ENCODE measurements around the gene TAF11L9.
"Not testable (repeated sequence)": the region's sequence is repeated elsewhere in the genome, so short reads cannot be mapped to it uniquely, and the experiment has no call there.

TAF11L9 gene

DNA sequence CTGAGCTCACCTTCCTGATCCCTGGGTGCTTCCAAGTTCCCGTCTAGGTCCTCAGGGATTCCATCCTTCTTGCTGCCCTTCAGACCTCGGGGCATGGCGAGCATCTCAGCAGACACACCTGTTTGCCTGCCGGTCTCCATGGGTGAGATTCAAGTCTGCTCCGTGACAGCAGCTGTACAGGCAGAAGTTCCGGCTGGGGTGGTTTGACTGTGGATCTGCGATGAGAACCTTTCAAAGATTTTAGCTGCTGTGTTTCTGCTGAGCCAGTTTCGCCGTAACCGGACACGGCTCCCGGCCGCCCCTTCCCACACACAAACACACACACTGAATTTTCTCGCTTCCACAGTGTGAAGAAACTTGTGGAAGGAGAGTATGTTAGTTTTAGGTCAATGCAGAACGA, at the start of gene TAF11L9:
Gene TAF11L9, minus strand, starts transcription at position 140 of the 400 bp plus-strand sequence.
- not testable (repeated sequence) for DNase-seq (ENCODE audit: low read depth in 1 of 2, low spot score in 1 of 2)

DNA sequence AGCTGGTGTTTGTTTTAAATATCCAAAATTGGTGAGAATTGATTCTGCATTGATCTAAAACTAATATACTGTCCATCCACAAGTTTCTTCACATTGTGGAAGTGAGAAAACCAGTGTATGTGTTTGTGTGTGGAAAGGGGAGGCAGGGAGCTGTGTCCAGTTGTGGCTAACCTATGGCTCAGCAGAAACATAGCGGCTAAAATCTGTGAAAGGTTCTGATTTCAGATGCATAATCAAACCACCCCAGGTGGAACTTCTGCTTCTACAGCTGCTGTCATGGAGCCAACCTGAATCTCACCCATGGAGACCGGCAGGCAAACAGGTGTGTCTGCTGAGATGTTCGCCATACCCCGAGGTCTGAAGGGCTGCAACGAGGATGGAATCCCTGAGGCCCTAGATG, 40.0 kb upstream of the TAF11L9 start, which contains the start of gene TAF11L14:
Gene TAF11L14, plus strand, starts transcription at position 301 of the 400 bp plus-strand sequence.
- DNase-seq (ENCODE audit: low read depth in 1 of 2, low spot score in 1 of 2): no peak

DNA sequence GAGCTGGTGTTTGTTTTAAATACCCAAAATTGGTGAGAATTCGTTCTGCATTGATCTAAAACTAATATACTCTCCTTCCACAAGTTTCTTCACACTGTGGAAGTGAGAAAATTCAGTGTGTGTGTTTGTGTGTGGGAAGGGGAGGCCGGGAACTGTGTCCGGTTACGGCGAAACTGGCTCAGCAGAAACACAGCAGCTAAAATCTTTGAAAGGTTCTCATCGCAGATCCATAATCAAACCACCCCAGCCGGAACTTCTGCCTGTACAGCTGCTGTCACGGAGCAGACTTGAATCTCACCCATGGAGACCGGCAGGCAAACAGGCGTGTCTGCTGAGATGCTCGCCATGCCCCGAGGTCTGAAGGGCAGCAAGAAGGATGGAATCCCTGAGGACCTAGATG, 37.6 kb upstream of the TAF11L9 start, which contains the start of gene TAF11L13:
Gene TAF11L13, plus strand, starts transcription at position 301 of the 400 bp plus-strand sequence.
- not testable (repeated sequence) for DNase-seq (ENCODE audit: low read depth in 1 of 2, low spot score in 1 of 2)

DNA sequence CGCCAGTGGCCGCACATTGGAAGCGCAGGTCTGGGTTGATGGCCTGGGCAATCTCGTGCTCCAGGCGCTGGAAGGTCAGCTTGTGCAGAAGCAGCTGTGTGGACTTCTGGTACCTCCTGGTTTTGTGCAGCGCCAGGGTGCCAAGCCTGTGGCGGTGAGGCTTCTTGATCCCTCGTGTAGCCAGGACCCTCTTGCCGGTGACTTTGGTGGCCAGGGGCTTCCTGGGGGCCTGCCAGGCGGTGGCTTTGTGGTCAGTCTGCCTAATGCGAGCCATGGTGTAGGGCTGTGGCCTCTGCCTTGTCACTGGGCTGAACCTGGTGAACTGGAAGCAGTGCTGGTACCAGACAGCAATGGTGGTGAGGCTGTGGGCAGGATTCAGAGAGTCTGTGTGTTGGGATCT, 31.5 kb upstream of the TAF11L9 start:
- DNase-seq (ENCODE audit: low read depth in 1 of 2, low spot score in 1 of 2): no peak

DNA sequence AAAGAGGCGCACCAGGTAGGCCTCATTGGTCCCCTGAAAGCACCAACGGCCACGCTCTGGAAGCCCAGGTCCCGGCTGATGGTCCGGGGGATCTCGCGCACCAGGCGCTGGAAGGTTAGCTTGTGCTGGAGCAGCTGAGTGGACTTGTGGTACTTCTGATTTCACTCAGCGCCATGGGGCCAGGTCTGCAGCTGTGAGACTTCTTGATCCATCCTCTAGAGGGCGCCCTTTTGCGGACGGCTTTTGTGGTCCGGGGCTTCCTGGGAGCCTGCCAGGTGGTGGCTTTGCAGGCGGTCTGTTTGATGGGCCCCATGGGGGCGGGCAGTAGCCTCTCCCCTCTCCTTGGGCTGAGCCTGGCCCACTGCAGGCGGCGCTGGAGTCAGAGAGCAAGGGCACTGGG, 26.4 kb upstream of the TAF11L9 start:
- no peak for DNase-seq (ENCODE audit: low read depth in 1 of 2, low spot score in 1 of 2)

DNA sequence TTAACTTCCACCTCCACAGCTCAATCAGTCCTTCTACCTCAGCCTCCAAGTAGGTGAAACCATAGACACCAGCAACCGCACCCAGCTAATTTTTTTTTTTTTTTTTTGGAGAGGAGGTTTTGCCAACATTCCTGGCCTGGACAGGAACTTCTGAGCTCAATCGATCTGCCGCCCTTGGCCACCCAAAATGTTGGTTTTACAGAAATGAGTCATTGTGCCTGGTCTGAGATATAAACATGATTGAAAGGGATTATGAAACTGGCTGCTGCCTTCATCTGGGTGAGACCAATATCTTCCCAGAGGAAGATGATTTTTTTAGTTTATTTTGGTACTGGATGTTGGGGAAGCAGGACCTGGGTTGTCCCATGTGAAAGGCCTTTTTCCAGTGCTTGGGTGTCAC, 25.2 kb upstream of the TAF11L9 start:
- no peak for DNase-seq (ENCODE audit: low read depth in 1 of 2, low spot score in 1 of 2)

DNA sequence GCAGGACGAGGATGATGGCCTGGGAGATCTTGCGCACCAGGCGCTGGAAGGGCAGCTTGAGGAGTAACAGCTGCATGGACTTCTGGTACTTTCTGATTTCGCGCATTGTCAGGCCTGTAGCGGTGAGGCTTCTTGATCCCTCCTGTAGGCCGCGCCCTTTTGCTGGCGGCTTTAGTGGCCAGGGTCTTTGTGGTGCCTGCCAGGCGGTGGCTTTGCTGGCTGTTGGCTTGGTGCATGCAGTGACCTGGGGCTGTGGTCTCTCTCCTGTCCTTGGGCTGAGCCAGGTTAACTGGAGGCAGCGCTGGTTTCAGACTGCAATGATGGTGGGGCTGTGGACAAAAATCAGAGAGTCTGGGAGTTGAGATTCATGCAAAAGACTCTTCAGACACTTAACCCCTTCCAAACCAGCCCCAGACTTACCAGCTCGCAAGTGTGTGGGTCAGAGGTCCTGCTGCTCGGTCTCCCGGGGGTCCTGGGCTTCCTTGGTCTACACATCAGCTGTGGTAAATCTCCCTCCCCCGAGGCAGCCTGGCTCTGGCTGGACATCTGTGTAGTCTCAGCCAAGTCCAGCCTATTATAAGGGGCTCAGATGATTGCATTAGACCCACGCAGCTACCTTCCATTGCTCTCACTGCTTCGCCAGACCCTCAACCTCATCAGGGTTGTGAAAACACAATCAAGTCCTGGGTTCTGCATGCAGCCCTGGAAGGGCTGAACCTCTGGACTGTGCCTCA, 20.8 kb upstream of the TAF11L9 start:
- DNase-seq (ENCODE audit: low read depth in 1 of 2, low spot score in 1 of 2): no peak

DNA sequence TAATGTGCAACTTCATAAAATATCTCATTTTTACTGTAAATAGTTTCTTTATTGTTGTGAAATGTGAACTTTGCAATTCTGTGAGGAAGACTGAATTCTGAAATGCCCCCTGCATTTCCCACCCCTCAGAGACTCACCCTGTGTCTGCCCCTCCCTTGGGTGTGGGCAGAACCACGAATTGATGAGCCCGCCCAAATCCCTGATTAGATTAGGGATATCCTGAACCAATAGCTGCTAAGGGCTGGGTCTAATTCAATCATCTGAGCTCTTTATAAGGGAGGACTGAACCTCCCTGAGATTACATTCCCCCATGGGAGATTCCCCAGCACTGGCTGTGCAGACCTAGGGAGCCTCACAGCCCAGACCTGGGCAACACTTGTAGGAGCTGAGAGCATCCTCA, 15.9 kb upstream of the TAF11L9 start, which contains the start of gene TAF11L12:
Gene TAF11L12, plus strand, starts transcription at position 301 of the 400 bp plus-strand sequence.
- DNase-seq (ENCODE audit: low read depth in 1 of 2, low spot score in 1 of 2): not testable (repeated sequence)

DNA sequence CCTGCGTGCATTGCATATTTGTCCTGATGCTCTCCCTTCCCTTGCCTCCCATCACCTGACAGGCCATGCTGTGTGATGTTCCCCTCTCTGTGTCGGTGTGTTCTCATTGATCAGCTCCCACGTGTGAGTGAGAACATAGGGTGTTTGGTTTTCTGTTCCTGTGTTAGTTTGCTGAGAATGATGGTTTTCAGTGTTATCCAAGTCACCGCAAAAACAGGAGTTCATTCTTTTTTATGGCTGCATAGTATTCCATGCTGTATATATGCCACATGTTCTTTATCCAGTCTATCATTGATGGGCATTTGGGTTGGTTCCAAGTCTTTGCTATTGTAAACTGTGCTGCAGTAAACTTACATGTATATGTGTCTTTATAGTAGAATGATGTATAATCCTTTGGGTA, 13.3 kb upstream of the TAF11L9 start:
- not testable (repeated sequence) for DNase-seq (ENCODE audit: low read depth in 1 of 2, low spot score in 1 of 2)

DNA sequence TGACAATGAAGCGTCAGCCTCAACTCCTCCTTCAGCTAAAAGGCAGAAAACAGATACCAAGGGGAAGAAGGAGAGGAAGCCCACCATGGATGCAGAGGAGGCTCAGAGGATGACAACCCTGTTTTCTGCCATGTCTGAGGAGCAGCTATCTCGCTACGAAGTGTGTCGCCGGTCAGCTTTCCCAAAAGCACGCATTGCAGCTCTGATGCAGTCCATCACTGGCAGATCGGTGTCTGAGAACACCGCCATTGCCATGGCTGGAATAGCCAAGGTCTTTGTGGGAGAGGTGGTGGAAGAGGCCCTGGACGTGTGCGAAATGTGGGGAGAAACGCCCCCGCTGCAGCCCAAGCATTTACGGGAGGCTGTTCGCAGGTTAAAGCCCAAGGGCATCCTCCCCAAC, 10.8 kb upstream of the TAF11L9 start:
- no peak for DNase-seq (ENCODE audit: low read depth in 1 of 2, low spot score in 1 of 2)

DNA sequence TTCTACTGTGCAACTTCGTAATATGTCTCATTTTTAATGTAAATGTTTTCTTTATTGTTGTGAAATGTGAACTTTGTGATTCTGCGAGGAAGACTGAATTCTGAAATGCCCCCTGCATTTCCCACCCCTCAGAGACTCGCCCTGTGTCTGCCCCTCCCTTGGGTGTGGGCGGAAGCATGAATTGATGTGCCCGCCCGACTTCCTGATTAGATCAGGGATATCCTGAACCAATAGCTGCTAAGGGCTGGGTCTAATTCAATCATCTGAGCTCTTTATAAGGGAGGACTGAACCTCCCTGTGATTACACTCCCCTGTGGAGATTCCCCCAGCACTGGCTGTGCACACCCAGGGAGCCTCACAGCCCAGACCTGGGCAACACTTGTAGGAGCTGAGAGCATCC, 9.7 kb upstream of the TAF11L9 start, which contains the start of gene TAF11L11:
Gene TAF11L11, plus strand, starts transcription at position 304 of the 400 bp plus-strand sequence.
- not testable (repeated sequence) for DNase-seq (ENCODE audit: low read depth in 1 of 2, low spot score in 1 of 2)

DNA sequence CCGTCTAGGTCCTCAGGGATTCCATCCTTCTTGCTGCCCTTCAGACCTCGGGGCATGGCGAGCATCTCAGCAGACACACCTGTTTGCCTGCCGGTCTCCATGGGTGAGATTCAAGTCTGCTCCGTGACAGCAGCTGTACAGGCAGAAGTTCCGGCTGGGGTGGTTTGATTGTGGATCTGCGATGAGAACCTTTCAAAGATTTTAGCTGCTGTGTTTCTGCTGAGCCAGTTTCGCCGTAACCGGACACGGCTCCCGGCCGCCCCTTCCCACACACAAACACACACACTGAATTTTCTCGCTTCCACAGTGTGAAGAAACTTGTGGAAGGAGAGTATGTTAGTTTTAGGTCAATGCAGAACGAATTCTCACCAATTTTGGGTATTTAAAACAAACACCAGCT, 3.5 kb upstream of the TAF11L9 start, which contains the start of gene TAF11L10:
Gene TAF11L10, minus strand, starts transcription at position 101 of the 400 bp plus-strand sequence.
- not testable (repeated sequence) for DNase-seq (ENCODE audit: low read depth in 1 of 2, low spot score in 1 of 2)

DNA sequence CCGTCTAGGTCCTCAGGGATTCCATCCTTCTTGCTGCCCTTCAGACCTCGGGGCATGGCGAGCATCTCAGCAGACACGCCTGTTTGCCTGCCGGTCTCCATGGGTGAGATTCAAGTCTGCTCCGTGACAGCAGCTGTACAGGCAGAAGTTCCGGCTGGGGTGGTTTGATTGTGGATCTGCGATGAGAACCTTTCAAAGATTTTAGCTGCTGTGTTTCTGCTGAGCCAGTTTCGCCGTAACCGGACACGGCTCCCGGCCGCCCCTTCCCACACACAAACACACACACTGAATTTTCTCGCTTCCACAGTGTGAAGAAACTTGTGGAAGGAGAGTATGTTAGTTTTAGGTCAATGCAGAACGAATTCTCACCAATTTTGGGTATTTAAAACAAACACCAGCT, 3.3 kb downstream of the TAF11L9 start, which contains the start of gene TAF11L8:
Gene TAF11L8, minus strand, starts transcription at position 101 of the 400 bp plus-strand sequence.
- DNase-seq (ENCODE audit: low read depth in 1 of 2, low spot score in 1 of 2): not testable (repeated sequence)

DNA sequence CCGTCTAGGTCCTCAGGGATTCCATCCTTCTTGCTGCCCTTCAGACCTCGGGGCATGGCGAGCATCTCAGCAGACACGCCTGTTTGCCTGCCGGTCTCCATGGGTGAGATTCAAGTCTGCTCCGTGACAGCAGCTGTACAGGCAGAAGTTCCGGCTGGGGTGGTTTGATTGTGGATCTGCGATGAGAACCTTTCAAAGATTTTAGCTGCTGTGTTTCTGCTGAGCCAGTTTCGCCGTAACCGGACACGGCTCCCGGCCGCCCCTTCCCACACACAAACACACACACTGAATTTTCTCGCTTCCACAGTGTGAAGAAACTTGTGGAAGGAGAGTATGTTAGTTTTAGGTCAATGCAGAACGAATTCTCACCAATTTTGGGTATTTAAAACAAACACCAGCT, 8.5 kb downstream of the TAF11L9 start, which contains the start of gene TAF11L7:
Gene TAF11L7, minus strand, starts transcription at position 101 of the 400 bp plus-strand sequence.
- DNase-seq (ENCODE audit: low read depth in 1 of 2, low spot score in 1 of 2): not testable (repeated sequence)

Data from activated T-helper 1 cell treated with anti-CD3 and anti-CD28 coated beads, Interleukin-2, amount 50 U/mL, for 16 hours (primary cell).